Astrocyte (in vitro differentiated cells and primary cell): Measurements from ENCODE around the gene DNAL1.

Experiments used
- EZH2 ChIP-seq: IDR thresholded peaks from 2 replicates; pipeline ENCODE4 v1.6.1; 2012; ENCODE audit warnings: mild to moderate bottlenecking, low read length, inconsistent platforms; ENCODE audit not compliant: insufficient read depth
- TF ChIP-seq, protein P1 (sequence below): IDR thresholded peaks from 2 replicates; pipeline ENCODE4 v1.5.1; 2011; ENCODE audit warnings: low read depth, mild to moderate bottlenecking, inconsistent platforms, low read length, moderate library complexity; ENCODE audit not compliant: insufficient read depth

DNA sequence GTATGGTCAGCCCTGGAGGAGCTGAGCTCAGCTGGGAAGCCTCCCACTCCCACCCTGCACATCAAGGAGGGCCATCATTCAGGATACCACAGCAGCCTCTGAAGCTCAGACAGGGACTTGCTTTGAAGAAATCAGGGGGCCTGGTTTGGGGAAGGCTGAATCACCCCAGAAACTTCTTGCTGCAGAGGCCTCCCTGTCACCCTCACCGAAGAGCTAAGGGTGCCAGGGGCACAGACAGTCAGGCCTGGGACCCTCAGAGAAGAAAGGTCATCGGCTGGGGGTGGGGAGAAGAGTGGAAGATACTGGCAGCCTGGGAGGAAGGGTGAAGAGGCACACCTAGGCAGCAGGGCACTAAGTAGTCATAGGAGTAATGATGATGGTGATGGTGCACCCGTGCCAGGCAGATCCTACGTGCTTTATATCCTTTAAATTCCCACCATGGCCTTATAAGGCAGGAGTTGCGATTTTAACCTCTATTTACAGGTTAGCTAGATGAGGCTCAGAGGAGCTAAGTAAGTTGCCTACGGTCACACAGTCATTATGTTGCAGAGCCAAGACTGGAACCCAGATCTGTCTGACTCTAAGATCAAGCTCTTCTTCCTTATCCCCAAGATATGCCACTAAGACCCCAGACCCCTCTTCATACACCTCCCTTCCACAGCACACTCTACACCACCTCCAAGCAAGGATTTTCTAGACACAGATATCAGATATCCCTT, 97.9 kb downstream of the DNAL1 start:
- TF ChIP-seq, protein P1, sequence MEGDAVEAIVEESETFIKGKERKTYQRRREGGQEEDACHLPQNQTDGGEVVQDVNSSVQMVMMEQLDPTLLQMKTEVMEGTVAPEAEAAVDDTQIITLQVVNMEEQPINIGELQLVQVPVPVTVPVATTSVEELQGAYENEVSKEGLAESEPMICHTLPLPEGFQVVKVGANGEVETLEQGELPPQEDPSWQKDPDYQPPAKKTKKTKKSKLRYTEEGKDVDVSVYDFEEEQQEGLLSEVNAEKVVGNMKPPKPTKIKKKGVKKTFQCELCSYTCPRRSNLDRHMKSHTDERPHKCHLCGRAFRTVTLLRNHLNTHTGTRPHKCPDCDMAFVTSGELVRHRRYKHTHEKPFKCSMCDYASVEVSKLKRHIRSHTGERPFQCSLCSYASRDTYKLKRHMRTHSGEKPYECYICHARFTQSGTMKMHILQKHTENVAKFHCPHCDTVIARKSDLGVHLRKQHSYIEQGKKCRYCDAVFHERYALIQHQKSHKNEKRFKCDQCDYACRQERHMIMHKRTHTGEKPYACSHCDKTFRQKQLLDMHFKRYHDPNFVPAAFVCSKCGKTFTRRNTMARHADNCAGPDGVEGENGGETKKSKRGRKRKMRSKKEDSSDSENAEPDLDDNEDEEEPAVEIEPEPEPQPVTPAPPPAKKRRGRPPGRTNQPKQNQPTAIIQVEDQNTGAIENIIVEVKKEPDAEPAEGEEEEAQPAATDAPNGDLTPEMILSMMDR, result no peak
- TF ChIP-seq EZH2, result no peak
